Measurements from ENCODE around the gene TRIM17. TPM values are rescaled to one million over a fixed set of nuclear protein-coding genes. Genes with fewer than 3 reads are reported as not detected.
A peak's percentile ranks its signal among the peaks of the same experiment; 100 is the strongest.

TRIM17 gene
- total and polyA plus RNA-seq, 2 donors from 2014 or later = 1.3 to 6.5 TPM

- Histone ChIP-seq H3K36me3 (ENCODE audit: control insufficient read depth in 2 of 3, insufficient read depth in 3 of 3, low read length in 3 of 3) (no peaks in the 10 kb centered on the region), H3K27ac (ENCODE audit: low read depth in 2 of 2, low read length in 2 of 2) (no peak overlapping the region), H3K4me1 (ENCODE audit: control insufficient read depth in 2 of 3, insufficient read depth in 2 of 3, low read depth in 1 of 3, low read length in 3 of 3) (no peaks in the 10 kb centered on the region), H3K9me3 (ENCODE audit: control insufficient read depth in 2 of 3, insufficient read depth in 1 of 3, low read length in 3 of 3) (no peaks in the 10 kb centered on the region), H3K9ac (ENCODE audit: low read length in 3 of 3) (no peak overlapping the region), H3K4me3 (ENCODE audit: low read length in 3 of 3) (no peak overlapping the region), H3K27me3 (ENCODE audit: control insufficient read depth, insufficient read depth, low read length) (no peaks in the 10 kb centered on the region)
- TF ChIP-seq CTCF (IDR thresholded peaks at IDR 0.05; ENCODE audit: borderline replicate concordance, extremely low read depth, insufficient read depth) = no peak
- peak in 2 of 5 donors; percentile 34 to 67 for DNase-seq
- FAIRE-seq = no peak
- intact Hi-C loops (cut with DNase I) = no loop called here
Measured at GRCh38 chr1:228362141-228362883, 54.3 kb downstream of the TRIM17 start.

GRCh38 chr1:228361314-228362140, 55.1 kb downstream of the TRIM17 start:
- H3K27ac ChIP-seq (ENCODE audit: low read depth in 2 of 2, low read length in 2 of 2) = no peak overlapping the region
- peak in 2 of 5 donors; percentile 39 to 60 for DNase-seq
- H3K4me3 ChIP-seq (ENCODE audit: low read length in 3 of 3) = no peak overlapping the region
- H3K36me3 ChIP-seq (ENCODE audit: control insufficient read depth in 2 of 3, insufficient read depth in 3 of 3, low read length in 3 of 3) = no peaks in the 10 kb centered on the region
- H3K4me1 ChIP-seq (ENCODE audit: control insufficient read depth in 2 of 3, insufficient read depth in 2 of 3, low read depth in 1 of 3, low read length in 3 of 3) = no peaks in the 10 kb centered on the region
- H3K27me3 ChIP-seq (ENCODE audit: control insufficient read depth, insufficient read depth, low read length) = no peaks in the 10 kb centered on the region
- no peaks in the 10 kb centered on the region for H3K9me3 ChIP-seq (ENCODE audit: control insufficient read depth in 2 of 3, insufficient read depth in 1 of 3, low read length in 3 of 3)
- FAIRE-seq = no peak
- no peak for TF ChIP-seq CTCF (IDR thresholded peaks at IDR 0.05; ENCODE audit: borderline replicate concordance, extremely low read depth, insufficient read depth)
- intact Hi-C loops (cut with DNase I) = no loop called here
- H3K9ac ChIP-seq (ENCODE audit: low read length in 3 of 3) = no peak overlapping the region

GRCh38 chr1:228360533-228361313, 55.9 kb downstream of the TRIM17 start:
- H3K4me1 ChIP-seq (ENCODE audit: control insufficient read depth in 2 of 3, insufficient read depth in 2 of 3, low read depth in 1 of 3, low read length in 3 of 3) = no peaks in the 10 kb centered on the region
- no peak overlapping the region for H3K4me3 ChIP-seq (ENCODE audit: low read length in 3 of 3)
- H3K27ac ChIP-seq (ENCODE audit: low read depth in 2 of 2, low read length in 2 of 2) = no peak overlapping the region
- no peak overlapping the region for H3K9ac ChIP-seq (ENCODE audit: low read length in 3 of 3)
- FAIRE-seq (no peak), DNase-seq (peak in 1 of 5 donors; percentile 72)
- no peaks in the 10 kb centered on the region for H3K36me3 ChIP-seq (ENCODE audit: control insufficient read depth in 2 of 3, insufficient read depth in 3 of 3, low read length in 3 of 3)
- TF ChIP-seq CTCF (IDR thresholded peaks at IDR 0.05; ENCODE audit: borderline replicate concordance, extremely low read depth, insufficient read depth) = no peak
- intact Hi-C loops (cut with DNase I) = no loop called here
- no peaks in the 10 kb centered on the region for H3K27me3 ChIP-seq (ENCODE audit: control insufficient read depth, insufficient read depth, low read length)
- no peaks in the 10 kb centered on the region for H3K9me3 ChIP-seq (ENCODE audit: control insufficient read depth in 2 of 3, insufficient read depth in 1 of 3, low read length in 3 of 3)
